ENCODE results near the gene PSAT1.

PSAT1 gene

GRCh38 chr9:78294290-78295176 lies 2.4 kb upstream of the PSAT1 start:
- no peak for DNase-seq

GRCh38 chr9:78295177-78295575 lies 1.7 kb upstream of the PSAT1 start:
- DNase-seq = no peak

GRCh38 chr9:78295731-78296130 lies 1.2 kb upstream of the PSAT1 start:
- no peak for DNase-seq

- DNase-seq = peak; percentile 37
Measured at GRCh38 chr9:78296201-78296892, 578 bp upstream of the PSAT1 start.

- DNase-seq = no peak
Measured at GRCh38 chr9:78297672-78297961, 692 bp downstream of the PSAT1 start.

GRCh38 chr9:78298046-78298765 lies 1.3 kb downstream of the PSAT1 start:
- no peak for DNase-seq

GRCh38 chr9:78300209-78300608 lies 3.3 kb downstream of the PSAT1 start:
- no peak for DNase-seq

GRCh38 chr9:78301466-78301865 lies 4.5 kb downstream of the PSAT1 start:
- DNase-seq = no peak

GRCh38 chr9:78303377-78304062 lies 6.6 kb downstream of the PSAT1 start:
- DNase-seq = no peak

GRCh38 chr9:78304357-78304756 lies 7.4 kb downstream of the PSAT1 start:
- no peak for DNase-seq

GRCh38 chr9:78306222-78307076 lies 9.5 kb downstream of the PSAT1 start:
- no peak for DNase-seq

GRCh38 chr9:78307360-78307759 lies 10.4 kb downstream of the PSAT1 start:
- no peak for DNase-seq

GRCh38 chr9:78309066-78309465 lies 12.1 kb downstream of the PSAT1 start:
- DNase-seq = no peak

GRCh38 chr9:78311075-78311474 lies 14.2 kb downstream of the PSAT1 start:
- no peak for DNase-seq

GRCh38 chr9:78311886-78312524 lies 15.1 kb downstream of the PSAT1 start:
- DNase-seq = no peak

GRCh38 chr9:78314550-78314949 lies 17.6 kb downstream of the PSAT1 start:
- no peak for DNase-seq

- peak; percentile 37 for DNase-seq
Measured at GRCh38 chr9:78314953-78315870, 18.3 kb downstream of the PSAT1 start.

GRCh38 chr9:78316166-78316892 lies 19.4 kb downstream of the PSAT1 start:
- DNase-seq = no peak

- no peak for DNase-seq
Measured at GRCh38 chr9:78319197-78320029, 22.5 kb downstream of the PSAT1 start.
